Measurements from ENCODE around the gene CNTN2. TPM values are rescaled to one million over a fixed set of nuclear protein-coding genes. Genes with fewer than 3 reads are reported as not detected.

CNTN2 gene
- total and polyA plus RNA-seq, 2 experiments from 2014 or later = 1.3 to 2.2 TPM

- no peaks in the 10 kb centered on the region for H3F3A ChIP-seq (replicated peaks; ENCODE audit: low read depth)
- no peak overlapping the region for H3K27ac ChIP-seq (ENCODE audit: low read depth)
- no peaks in the 10 kb centered on the region for H4K20me1 ChIP-seq (replicated peaks; ENCODE audit: insufficient read depth)
- H3K4me1 Mint-ChIP-seq = peaks cover 12% of the 10 kb centered on the region; the same call in 2 of the 3 replicates
- peak; percentile 55 for ATAC-seq
- no peak overlapping the region for H3K27ac Mint-ChIP-seq
- H3K79me2 ChIP-seq (replicated peaks; ENCODE audit: insufficient read depth) = no peaks in the 10 kb centered on the region
- peaks cover 8% of the 10 kb centered on the region for H3K27me3 Mint-ChIP-seq (ENCODE audit: insufficient read depth, low read depth, poor library complexity)
- no peaks in the 10 kb centered on the region for H3K36me3 Mint-ChIP-seq (ENCODE audit: low read depth)
- H3K27me3 ChIP-seq (ENCODE audit: insufficient read depth) = no peaks in the 10 kb centered on the region
- no peak overlapping the region for H2AFZ ChIP-seq
- no peaks in the 10 kb centered on the region for H3K9me2 ChIP-seq (ENCODE audit: insufficient read depth)
- no peak for DNase-seq (ENCODE audit: low spot score)
- H3K4me2 ChIP-seq = no peak overlapping the region
- H3K36me3 ChIP-seq (ENCODE audit: insufficient read depth) = no peaks in the 10 kb centered on the region
- H3K4me1 ChIP-seq (ENCODE audit: insufficient read depth) = no peaks in the 10 kb centered on the region
- H3K9me3 Mint-ChIP-seq = no peaks in the 10 kb centered on the region
- peak in 1 of 2 experiments; percentile 31; a peak in 2 of 4 replicates for TF ChIP-seq CTCF (conservative IDR thresholded peaks at IDR 0.05; ENCODE audit: low read depth in 2 of 2)
- no peak for TF ChIP-seq CREB1 (CRISPR knock-in tag; IDR thresholded peaks at IDR 0.05; ENCODE audit: low read depth)
- no peak overlapping the region for H3K4me3 ChIP-seq
- H3K4me3 Mint-ChIP-seq = no peak overlapping the region
These were observed 9.7 kb downstream of the CNTN2 start for GRCh38 chr1:205052690-205053089.

GRCh38 chr1:205053296-205053695, 10.3 kb downstream of the CNTN2 start:
- Histone ChIP-seq H2AFZ (no peak overlapping the region), H3K79me2 (replicated peaks; ENCODE audit: insufficient read depth) (no peaks in the 10 kb centered on the region), H3K4me2 (no peak overlapping the region), H3K27ac (ENCODE audit: low read depth) (no peak overlapping the region), H3F3A (replicated peaks; ENCODE audit: low read depth) (no peaks in the 10 kb centered on the region), H3K27me3 (ENCODE audit: insufficient read depth) (no peaks in the 10 kb centered on the region), H3K4me1 (ENCODE audit: insufficient read depth) (no peaks in the 10 kb centered on the region), H3K4me3 (no peak overlapping the region), H4K20me1 (replicated peaks; ENCODE audit: insufficient read depth) (no peaks in the 10 kb centered on the region), H3K9me2 (ENCODE audit: insufficient read depth) (no peaks in the 10 kb centered on the region), H3K36me3 (ENCODE audit: insufficient read depth) (no peaks in the 10 kb centered on the region)
- no peaks in the 10 kb centered on the region for H3K36me3 Mint-ChIP-seq (ENCODE audit: low read depth)
- no peak overlapping the region for H3K4me3 Mint-ChIP-seq
- no peaks in the 10 kb centered on the region for H3K9me3 Mint-ChIP-seq
- peaks cover 12% of the 10 kb centered on the region; the same call in 2 of the 3 replicates for H3K4me1 Mint-ChIP-seq
- DNase-seq (ENCODE audit: low spot score) (no peak), ATAC-seq (no peak)
- peaks cover 8% of the 10 kb centered on the region for H3K27me3 Mint-ChIP-seq (ENCODE audit: insufficient read depth, low read depth, poor library complexity)
- no peak overlapping the region for H3K27ac Mint-ChIP-seq
- TF ChIP-seq JUNB (IDR thresholded peaks at IDR 0.05; ENCODE audit: unreplicated experiment) (no peak), ETS1 (IDR thresholded peaks at IDR 0.05) (no peak), POLR2AphosphoS5 (IDR thresholded peaks at IDR 0.05; ENCODE audit: low read depth) (no peak), NANOG (IDR thresholded peaks at IDR 0.05; ENCODE audit: borderline replicate concordance) (no peak), ZNF462 (CRISPR knock-in tag; IDR thresholded peaks at IDR 0.05) (no peak), ZNF331 (CRISPR knock-in tag; IDR thresholded peaks at IDR 0.05; ENCODE audit: low read depth) (no peak), REST (IDR thresholded peaks at IDR 0.05; ENCODE audit: unreplicated experiment) (no peak), EZH2 (IDR thresholded peaks at IDR 0.05; ENCODE audit: low read depth, unreplicated experiment) (no peak), CREB1 (CRISPR knock-in tag; IDR thresholded peaks at IDR 0.05; ENCODE audit: low read depth) (no peak)

Data from GM23338 (cell line).